ENCODE measurements around the gene CAPN2.

- TF ChIP-seq POLR2A (IDR thresholded peaks at IDR 0.05) (no peak), CTCF (IDR thresholded peaks at IDR 0.05 in 8 of 11, conservative IDR thresholded peaks at IDR 0.05 in 3 of 11) (no peak)
Measured at GRCh38 chr1:223678841-223679240, 33.5 kb upstream of the CAPN2 start.

Data from spleen (tissue), 7 donors.